HG03108 (cell line): ENCODE results near the gene BMPR1A.
"Not testable (repeated sequence)": the region's sequence is repeated elsewhere in the genome, so short reads cannot be mapped to it uniquely, and the experiment has no call there.

Source experiments
- ATAC-seq: cut with Tn5 transposase; IDR thresholded peaks from one replicate; pipeline ENCODE4 v1.9.1; 2021; ENCODE audit warnings: moderate library complexity; ENCODE audit not compliant: unreplicated experiment

BMPR1A gene

DNA sequence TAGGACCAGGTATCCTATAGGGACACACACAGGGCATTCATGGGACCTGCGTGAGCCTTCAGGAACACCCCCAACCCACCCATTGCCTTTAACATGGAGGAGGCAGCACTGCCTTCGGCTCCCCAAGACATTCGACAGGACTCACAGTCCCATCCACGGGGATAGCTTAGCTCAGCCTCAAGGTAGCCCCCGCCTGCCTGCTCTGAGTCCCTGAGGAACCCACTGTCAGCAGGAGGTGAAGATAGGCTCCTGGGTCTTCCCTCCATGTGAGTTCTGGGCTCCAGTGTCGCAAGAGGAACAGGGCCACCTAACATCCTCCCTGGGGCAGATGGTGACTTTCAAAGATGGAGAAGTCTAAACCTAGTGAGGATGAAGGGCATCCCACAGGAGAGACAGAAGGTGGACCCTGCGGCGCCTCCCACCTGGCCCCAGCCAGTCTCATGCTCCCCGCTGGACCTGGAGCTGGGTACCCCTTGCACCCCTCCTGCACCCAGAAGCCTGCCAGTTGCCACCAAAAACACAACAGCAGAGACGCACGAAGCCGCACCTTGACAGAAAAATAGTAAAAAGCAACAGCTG is 207.0 kb downstream of the BMPR1A start:
- no peak for ATAC-seq

DNA sequence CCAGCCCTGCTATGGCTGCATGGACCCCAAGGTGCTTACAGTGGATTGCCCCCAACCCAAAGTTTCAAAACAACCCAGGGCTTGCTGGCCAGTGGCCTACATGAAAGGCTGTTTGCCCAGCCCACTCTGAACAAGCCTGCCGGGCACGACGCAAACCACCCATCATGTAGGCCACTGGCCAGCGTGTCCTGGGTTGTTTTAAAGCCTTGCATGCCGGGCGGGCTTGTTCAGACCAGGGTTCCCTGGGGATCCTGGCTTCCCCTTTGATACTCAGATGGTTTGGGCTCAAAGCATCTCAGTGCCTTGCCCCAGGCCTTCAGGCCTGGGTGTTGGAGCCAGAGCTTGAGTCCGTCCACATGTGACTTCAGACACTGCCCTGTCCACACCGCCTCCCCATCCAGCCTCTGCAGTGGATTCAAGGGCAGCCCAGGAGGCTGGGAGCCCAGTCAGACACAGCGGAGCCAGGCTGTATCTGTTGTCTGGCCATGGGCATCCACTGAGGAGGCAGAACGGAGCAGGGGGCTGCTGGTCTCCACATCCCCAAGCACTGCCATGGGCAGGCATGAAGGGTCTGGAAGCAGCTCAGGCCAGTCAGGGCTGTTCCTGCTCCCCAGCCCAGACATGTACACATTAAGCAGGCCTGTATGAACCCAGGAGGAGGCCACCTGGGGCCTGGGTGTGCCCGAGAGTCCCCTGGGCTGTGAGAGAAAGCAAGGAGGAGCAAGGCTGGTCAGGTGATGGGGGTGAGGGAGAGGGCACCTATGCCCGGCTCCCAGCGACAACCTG is 207.8 kb downstream of the BMPR1A start:
- no peak for ATAC-seq

DNA sequence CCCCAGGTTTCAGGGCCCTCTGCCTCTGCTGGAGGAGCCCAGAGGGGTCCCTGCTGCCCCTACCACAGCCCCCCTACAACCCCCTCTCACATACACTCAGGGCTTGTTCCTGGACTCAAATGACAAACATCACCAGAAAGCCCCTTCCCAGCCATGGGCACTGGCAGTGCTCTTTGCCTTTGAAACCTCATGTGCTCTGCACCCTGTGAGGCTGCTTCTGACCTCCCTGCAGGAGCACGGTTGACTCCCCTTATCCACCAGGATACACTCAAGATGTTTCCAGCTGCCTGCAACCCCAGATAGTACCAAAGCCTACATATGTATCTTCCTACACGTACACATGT is 208.4 kb downstream of the BMPR1A start:
- no peak for ATAC-seq

DNA sequence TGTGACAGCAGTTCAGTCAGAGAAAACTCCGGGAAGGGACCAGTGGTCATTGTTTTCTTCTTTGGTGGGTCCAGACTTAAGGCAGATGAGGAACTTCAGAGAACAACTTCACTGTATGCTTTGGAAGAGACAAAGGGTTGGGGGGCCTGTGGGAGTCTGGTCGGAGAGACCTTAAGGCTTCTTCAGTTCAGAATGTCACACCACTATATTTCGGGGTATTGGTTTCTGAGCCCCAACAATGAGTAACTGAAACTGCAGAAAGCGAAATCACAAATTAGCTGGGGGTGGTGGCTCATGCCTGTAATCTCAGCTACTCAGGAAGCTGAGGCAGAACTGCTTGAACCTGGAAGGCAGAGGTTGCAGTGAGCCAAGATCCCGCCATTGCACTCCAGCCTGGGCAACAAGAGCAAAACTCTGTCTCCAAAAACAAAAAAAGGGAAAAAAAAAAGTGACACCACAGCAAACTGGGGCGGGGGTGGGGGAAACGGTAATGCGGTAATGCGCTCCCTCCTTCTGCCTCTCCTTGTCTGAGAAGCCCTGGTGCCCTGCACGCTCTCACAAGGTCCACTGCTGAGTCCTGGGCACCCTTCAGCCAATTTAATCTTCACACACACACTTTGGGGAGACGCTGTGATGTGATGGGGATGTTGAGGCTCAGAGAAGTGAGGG is 209.7 kb downstream of the BMPR1A start:
- no peak for ATAC-seq

DNA sequence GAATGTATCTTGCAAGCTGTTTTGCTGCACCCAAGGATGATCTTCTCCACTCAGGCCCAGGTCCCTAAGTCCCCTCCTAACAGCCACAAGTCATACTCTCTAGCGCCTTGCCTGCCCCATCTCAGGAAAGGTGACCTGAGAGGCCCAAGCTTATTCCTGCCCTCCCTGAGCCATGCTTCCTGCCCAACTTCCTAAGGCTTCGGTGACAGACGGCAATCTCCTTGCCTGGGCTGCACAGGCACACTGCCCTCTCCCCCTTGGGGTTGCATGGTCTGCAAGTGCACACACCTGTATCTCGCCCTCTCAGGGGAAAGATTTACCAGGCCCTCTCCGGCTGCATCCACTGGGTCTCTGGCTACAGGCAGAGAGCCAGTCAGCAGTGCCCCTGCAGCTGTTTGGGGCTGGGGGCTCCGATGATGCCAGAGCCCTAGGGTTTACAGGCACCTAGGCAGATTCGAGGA is 211.1 kb downstream of the BMPR1A start:
- ATAC-seq = no peak

DNA sequence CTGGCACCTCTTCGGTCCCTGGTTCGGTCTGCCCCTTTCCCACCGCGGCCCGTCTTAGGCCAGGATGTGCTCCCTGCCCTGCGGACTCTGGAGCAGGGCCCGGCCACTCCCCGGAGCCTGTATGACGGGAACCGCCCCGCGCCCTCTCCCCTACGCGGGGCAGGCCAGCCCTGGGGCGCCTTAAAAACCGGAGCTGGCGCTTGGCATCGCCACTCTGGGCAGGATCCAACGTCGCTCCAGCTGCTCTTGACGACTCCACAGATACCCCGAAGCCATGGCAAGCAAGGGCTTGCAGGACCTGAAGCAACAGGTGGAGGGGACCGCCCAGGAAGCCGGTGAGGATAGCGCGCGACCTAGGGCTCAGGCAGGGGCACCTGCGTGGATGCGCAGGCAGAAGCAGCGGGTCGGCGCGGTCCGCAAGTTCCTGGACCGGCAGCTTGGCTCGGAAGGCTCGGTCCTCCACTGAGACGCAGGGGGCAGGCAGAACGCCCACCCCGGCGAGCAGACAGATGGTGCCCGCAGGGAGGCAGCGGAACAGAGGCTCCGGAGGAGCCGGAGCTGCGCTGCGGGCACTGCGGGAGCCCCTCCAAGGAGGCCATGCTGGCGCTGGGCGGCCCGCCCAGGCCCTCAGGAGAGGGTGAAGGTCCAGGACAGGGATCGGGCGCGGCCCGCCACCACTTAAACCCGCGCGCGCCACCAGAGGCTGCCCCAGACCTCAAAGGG is 212.0 kb downstream of the BMPR1A start, which contains the start of gene ADIRF:
Gene ADIRF, plus strand, starts transcription at position 212 of the 723 bp plus-strand sequence. Its CDS starts 63 bp downstream, at position 275.
- no peak for ATAC-seq

DNA sequence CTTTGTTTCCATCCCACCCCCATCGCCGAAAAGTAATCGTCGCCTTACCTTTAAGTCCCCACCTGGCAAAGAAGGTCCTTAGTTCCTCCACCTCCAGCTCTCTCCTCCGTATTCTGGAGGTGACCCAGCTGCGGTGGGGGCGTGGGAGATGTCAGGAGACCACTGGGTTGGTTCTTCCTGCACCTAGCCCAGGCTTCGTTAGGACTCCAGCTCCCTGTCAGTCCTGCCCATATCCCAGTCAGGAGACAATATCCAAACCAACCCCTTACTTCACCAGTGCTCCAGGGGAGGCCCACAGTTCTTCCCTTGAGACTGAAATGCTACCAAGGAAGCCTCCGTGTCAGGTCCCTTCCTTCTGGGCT is 212.6 kb downstream of the BMPR1A start:
- no peak for ATAC-seq

DNA sequence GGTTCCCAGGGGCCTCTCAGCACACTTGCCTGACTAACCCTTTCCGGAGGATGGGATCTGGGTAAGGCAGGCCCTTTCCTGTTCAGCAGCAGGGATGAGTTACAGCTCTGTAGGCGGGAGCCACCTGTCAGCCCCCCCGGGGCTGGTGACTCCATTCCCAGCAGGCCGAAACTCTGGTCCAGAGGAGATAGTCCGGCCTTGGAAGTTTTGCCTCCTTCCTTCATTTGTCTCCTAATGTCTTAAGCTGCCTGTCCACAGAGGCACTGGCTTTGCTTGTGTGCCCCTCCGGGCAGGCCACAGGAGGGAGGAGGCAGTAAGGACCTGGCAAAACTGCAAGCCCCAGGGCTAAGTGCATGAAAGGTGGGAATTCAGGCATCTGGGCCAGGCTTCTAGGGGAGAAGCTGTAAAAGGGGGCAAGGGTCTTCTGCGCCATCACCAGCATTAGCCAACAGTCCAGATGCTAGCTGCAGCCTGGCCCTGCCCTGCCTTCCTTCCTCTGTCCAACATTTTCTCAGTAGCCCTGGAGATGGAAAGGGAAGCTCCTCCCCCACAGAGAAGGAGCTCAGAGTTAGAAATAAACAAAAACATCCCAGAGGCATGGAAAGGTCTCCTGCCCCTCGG is 213.1 kb downstream of the BMPR1A start:
- no peak for ATAC-seq

DNA sequence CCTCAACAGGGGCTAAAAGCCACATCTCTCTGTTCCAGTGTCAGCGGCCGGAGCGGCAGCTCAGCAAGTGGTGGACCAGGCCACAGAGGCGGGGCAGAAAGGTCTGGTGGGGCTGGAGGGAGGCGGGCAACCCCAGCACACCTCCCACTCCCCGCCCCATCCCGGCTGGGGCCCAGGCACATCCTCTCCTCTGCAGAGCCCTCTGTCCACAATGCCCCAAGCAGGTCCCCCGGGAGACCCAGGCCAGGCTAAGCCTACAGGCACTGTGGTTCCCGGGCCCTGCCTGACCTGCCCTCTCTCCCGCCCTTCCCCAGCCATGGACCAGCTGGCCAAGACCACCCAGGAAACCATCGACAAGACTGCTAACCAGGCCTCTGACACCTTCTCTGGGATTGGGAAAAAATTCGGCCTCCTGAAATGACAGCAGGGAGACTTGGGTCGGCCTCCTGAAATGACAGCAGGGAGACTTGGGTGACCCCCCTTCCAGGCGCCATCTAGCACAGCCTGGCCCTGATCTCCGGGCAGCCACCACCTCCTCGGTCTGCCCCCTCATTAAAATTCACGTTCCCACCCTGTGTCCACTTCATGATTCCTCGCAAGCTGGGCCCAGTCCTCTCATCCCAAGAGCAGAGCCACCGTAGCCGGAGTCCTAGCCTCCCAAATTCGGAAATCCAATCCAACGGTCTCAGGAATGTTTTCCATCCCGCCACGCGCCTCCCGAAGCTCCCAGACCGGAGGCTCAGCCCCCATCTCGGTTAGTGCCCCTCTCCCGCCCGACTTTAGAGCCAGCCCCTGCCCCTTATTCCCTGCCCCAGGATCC is 214.0 kb downstream of the BMPR1A start:
- ATAC-seq = no peak

DNA sequence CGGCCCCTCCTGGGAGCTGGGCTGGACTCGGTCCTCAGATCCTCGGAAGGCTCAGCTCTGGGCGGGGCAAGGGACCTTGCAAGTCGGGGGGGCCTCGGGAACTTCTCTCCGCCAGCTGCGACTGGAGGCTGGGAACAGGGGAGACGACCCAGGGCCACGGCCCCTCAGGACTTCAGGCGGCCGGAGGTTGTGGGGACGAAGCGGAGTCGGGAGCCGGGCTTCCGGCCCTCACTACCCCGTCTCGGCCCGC is 214.5 kb downstream of the BMPR1A start:
- ATAC-seq = no peak

DNA sequence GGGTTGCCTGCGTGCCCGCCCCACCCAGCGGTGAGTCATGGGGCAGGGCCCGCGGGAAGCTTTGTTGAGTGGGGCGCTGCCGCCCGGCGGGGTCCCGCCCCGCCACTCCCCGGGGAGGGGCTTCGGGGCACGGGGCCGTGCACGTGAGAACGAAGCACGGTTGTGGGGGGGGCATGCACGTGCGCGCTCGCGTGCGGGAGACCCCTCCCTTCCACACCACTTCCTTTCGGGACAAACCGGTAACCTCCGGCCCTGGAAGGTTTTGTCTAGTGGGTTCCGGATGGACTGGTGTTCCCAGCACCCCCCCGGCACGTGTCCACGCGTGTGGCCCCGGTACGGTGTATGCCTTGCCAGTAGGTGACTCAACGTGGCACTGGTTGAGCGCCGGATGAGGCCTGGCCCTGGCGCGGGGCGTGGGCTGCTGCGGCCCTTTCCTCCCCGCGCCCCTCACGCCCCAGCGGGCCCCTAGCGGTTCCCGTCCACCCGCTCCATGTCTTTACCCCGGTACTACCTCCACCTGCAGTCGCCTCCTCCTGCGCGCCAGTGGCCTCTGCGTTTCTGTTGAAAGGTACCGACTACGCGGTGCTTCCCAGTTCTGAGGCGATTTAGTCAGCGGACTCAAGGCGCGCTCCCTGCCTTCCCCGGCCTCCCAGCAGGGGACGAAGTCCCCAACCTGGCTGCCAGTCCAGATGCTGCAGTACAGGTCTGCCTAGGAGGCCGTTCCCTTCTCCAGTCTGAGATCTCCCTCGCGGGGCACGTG is 215.0 kb downstream of the BMPR1A start:
- peak; percentile 77 for ATAC-seq

DNA sequence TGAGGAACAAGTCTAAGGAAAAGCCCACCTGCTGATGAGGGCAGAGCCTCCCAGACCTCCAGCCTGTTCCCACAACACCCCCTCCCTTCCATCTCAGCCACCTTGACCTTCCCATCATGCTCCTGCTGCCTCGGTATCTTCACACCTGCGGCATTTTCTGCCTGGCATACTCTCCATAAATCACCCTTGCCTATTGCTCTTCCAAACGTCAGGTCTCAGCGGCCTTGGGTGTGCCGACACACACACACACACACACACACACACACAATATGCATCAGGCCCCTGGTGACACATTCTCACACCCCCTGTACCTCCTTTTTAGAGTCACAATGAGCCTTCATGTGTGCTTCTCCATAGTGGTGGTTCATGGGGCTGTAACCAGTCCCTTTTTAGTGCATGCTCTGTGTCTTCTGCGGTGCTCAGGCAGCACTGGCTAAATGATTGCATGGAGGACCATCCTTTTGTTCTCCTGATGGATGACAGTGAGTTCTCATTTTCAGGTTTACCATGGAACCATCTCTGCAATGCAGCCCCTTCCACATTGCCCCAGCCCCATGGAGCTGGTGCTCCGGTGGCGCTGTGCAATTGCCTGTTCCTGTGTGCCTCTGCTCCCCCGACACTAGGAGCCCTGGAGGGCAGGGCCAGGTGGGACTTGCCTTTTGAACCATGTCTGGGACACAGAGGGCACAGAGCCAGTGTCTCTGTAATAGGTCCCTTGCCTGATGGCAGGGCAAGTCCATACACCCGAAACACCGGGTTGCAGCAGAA is 216.4 kb downstream of the BMPR1A start:
- ATAC-seq = no peak

DNA sequence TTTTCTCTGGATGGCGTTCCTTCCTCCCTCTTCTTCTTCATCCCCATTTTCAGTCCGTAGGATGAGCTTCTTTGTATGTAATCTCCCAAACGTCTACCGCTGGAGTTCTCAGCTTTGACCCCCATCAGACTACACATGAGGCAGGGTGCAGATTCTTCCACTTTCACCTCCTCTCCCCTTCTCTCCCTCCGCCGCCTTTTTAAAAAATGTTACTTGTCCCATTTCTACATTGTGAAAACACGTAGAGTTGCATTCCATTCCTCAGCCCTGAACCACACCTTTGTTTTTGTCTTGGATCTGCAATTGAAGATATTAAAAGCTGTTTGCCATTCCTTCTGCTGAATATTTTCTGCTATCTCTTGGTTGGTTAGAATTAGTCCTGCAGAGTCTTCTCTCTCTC is 218.1 kb downstream of the BMPR1A start:
- no peak for ATAC-seq

DNA sequence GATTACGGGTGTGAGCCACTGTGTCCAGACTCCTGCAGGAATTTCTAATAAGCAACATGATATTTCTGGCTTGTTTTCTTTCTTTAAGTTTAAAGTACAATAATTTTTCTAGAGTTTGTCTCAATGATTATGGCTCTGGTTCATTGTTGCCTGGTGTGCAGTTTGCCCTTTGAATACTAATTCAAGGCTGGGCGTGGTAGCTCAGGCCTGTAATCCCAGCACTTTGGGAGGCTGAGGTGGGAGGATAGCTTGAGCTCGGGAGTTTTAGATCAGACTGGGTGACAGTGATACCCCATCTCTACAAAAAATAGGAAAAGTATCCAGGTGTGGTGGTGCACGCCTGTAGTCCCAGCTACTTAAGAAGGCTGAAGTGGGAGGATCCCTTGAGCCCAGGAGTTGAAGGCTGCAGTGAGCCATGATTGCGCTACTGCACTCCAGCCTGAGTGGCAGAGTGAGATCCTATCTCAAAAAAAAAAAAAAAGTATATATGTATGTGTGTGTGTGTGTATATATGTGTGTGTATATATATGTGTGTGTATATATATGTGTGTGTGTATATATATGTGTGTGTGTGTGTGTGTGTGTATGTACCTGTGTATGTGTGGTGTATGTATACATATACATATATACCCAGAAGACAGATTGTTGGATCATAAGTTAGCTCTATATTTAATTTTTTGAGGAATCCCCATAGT is 220.1 kb downstream of the BMPR1A start:
- ATAC-seq = no peak

DNA sequence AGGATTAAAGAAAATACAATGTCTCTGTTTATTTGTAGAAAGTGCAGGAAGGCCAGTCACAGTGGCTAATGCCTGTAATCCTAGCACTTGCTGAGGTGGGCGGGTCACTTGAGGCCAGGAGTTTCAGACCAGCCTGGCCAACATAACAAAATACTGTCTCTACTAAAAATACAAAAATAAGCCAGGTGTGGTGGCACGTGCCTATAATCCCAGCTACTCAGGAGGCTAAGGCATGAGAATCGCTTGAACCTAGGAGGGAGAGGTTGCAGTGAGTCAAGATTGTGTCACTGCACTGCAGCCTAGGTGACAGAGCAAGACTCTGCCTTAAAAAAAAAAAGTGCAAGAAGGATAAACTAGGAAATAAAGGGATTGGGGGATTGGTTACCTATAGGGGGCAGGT is 222.0 kb downstream of the BMPR1A start:
- ATAC-seq = not testable (repeated sequence)

DNA sequence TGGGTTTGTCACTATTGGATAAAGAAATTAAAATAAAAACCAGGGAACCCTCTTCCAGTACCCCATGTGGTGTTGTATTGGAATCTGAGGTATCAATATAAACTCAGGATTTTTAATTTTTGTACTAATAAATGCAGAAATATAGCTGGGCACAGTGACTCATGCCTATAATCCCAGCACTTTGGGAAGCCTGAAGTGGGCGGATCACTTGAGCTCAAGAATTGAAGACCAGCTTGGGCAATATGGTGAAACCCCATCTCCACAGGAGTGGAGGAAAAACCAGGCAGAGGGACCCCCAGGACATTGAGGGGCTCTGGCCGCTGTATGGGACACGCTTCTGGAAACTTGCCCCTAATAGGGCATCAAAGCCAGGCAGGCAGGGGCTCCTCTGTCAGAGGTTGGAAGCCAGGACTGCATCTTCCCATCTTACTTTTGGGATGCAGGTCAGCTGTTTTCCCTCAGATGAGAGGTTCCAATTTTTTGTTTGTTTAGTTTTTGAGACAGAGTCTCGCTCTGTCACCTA is 222.9 kb downstream of the BMPR1A start:
- ATAC-seq = no peak

DNA sequence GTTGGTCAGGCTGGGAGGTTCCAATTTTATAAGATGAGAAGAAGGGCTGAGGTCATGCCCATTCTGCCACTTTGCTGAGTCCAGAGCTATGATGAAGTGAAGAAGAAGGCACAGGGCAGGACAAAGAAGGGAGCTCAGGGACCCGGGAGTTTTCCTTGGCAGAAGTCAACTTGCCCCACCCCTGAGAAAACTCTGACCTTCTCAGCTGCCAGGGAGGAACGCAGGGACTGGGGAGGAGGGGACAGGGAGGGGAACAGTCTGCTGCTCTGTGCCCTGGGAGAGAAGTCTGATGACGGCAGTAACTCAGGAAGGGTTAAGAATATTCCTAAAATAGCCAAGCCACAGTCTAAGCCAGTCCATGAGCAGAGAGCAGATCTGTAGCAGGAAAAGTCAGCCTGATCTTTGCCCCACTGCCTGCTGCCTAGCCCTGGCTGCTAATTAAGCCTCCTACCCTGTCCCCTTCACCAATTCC is 223.6 kb downstream of the BMPR1A start:
- no peak for ATAC-seq

DNA sequence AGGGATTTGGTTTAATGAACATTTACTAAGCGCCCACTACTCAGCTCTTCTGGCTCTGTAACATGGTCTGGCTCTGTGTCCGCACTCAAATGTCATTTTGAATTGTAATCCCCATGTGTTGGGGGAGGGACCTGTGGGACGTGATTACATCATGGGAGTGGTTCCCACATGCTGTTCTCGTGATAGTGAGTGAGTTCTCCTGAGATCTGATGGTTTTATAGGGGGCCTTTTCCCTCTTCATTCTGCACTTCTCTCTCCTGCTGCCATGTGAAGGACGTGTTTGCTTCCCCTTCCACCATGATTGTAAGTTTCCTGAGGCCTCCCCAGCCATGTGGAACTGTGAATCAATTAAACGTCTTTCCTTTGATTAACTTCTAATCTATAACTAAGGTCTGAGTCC is 224.6 kb downstream of the BMPR1A start:
- ATAC-seq = not testable (repeated sequence)
